DOHH2 (cell line): ENCODE measurements around the gene LSM3.

Source experiments
- CTCF ChIP-seq: fragments of 200-600 bp; sonication (generic); IDR thresholded peaks from one replicate; pipeline ENCODE4 v1.5.1; 2014; ENCODE audit warnings: antibody characterized with exemption, mild to moderate bottlenecking, low read depth, low read length; ENCODE audit not compliant: poor library complexity, severe bottlenecking
- EZH2phosphoT487 ChIP-seq: fragments of 200-600 bp; sonication (generic); IDR thresholded peaks from 2 replicates; pipeline ENCODE4 v1.6.1; 2017; ENCODE audit warnings: borderline replicate concordance, mild to moderate bottlenecking, antibody characterized with exemption, low read length, moderate library complexity, mixed read lengths

DNA sequence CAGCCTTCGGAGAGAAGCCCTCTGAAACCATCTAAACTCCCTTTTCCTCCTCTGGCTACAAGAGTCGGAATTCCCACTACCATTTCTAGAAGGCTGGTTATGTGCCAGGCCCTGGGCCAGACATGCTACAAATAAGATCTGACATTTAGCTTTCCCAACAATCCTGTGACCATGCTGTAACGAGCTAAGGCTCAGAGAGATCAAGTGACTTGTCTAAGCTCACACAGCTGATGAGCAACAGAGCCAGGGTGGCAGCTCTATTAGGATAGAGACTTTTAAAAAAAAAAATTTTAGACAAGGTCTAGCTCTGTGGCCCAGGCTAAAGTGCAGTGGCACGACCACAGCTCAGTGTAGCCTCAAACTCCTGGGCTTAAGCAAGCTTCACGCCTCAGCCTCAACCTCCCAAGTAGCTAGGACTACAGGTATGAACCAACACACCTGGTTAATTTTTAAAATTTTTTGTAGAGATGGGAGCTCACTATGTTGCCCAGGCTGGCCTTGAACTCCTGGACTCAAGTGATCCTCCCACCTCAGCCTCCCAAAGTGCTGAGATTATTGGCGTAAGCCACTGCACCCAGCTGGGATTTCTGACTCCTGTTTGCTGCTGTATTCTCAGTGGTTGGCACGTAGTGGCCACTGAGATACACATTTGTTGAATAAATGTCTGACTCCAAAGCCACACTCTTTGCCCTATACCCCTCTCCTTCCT, 34.6 kb downstream of the LSM3 start:
- TF ChIP-seq CTCF = no peak
- TF ChIP-seq EZH2phosphoT487 = no peak
